T-cell (primary cell): ENCODE data around the gene IDS. TPM values are rescaled to one million over a fixed set of nuclear protein-coding genes. Genes with fewer than 3 reads are reported as not detected.
"Not testable (repeated sequence)": the region's sequence is repeated elsewhere in the genome, so short reads cannot be mapped to it uniquely, and the experiment has no call there.

Source experiments
- ATAC-seq, 4 experiments: fragments of 200-7000 bp in 3 of 4; fragments of 150-1000 bp in 1 of 4; cut with Tn5 transposase; replicated peaks in 1 of 4; 1 replicate in 3 of 4; 2 replicates in 1 of 4; pipeline ENCODE4 v1.10.0; 2021; ENCODE audit warnings: moderate library complexity in 3 of 4, mild to moderate bottlenecking in 2 of 4, moderate number of reproducible peaks in 1 of 4
- CTCF ChIA-PET, 2 donors: fragments of 300-600 bp; sonication (Branson Sonifier 250); formaldehyde crosslinking; loops; one replicate each; lab custom pipeline; 2022; ENCODE audit warnings: antibody characterized with exemption in 2 of 2; lab: Charles Lee
- POLR2A ChIA-PET, 2 donors: fragments of 300-600 bp; sonication (Branson Sonifier 250); formaldehyde crosslinking; loops; one replicate each; lab custom pipeline; 2022; ENCODE audit warnings: antibody characterized with exemption in 2 of 2; lab: Charles Lee
- DNase-seq, 35 experiments: peaks; one replicate each; pipeline versions ENCODE4 v3.0.0 to v3.0.0-alpha.2; 2013 to 2023
- H3K27ac ChIP-seq: one replicate; pipeline ENCODE4 v1.5.1; 2013; ENCODE audit warnings: low read length
- H3K27me3 ChIP-seq, 2 experiments: replicated peaks in 1 of 2; 1 replicate in 1 of 2; 2 replicates in 1 of 2; pipeline versions ENCODE4 v1.6.1 to v1.7.0; 2013; ENCODE audit warnings: low read length in 1 of 2, mixed read lengths in 1 of 2; ENCODE audit not compliant: control insufficient read depth in 2 of 2, insufficient read depth in 2 of 2; ENCODE audit errors: extremely low read depth in 1 of 2
- H3K36me3 ChIP-seq, 2 donors: 1 replicate in 1 of 2; 2 replicates in 1 of 2; pipeline versions ENCODE4 v1.6.1 to v1.7.0; 2013; ENCODE audit warnings: low read length in 1 of 2; ENCODE audit not compliant: control insufficient read depth in 2 of 2, insufficient read depth in 1 of 2; ENCODE audit errors: extremely low read depth in 1 of 2
- H3K4me1 ChIP-seq, 2 experiments: 1 replicate in 1 of 2; 2 replicates in 1 of 2; pipeline versions ENCODE4 v1.6.1 to v1.7.0; 2013; ENCODE audit warnings: low read length in 2 of 2, mixed read lengths in 1 of 2; ENCODE audit not compliant: insufficient read depth in 2 of 2, control insufficient read depth in 1 of 2; ENCODE audit errors: extremely low read depth in 1 of 2
- H3K4me3 ChIP-seq, 2 donors: 1 replicate in 1 of 2; 2 replicates in 1 of 2; pipeline versions ENCODE4 v1.5.1 to v1.7.0; 2013; ENCODE audit warnings: mild to moderate bottlenecking in 2 of 2, low read length in 1 of 2, moderate library complexity in 1 of 2; ENCODE audit not compliant: control insufficient read depth in 1 of 2; ENCODE audit errors: extremely low read depth in 1 of 2
- H3K9me3 ChIP-seq: 2 replicates; pipeline ENCODE4 v1.7.0; 2013
- H3K27ac Mint-ChIP-seq, 2 donors: one replicate each; pipeline ENCODE4 v1.8.0; 2020 to 2021; ENCODE audit warnings: mild to moderate bottlenecking in 2 of 2, mixed read lengths in 2 of 2
- H3K27me3 Mint-ChIP-seq, 2 donors: one replicate each; pipeline ENCODE4 v1.8.0; 2021 to 2022; ENCODE audit warnings: mixed read lengths in 2 of 2
- H3K36me3 Mint-ChIP-seq: one replicate; pipeline ENCODE4 v1.8.0; 2021; ENCODE audit warnings: mixed read lengths
- H3K4me1 Mint-ChIP-seq, 3 donors: one replicate each; pipeline ENCODE4 v1.8.0; 2020 to 2022; ENCODE audit warnings: mixed read lengths in 3 of 3, mild to moderate bottlenecking in 1 of 3
- H3K4me3 Mint-ChIP-seq, 3 donors: one replicate each; pipeline ENCODE4 v1.8.0; 2020 to 2022; ENCODE audit warnings: mild to moderate bottlenecking in 3 of 3, mixed read lengths in 3 of 3, moderate library complexity in 3 of 3
- H3K9me3 Mint-ChIP-seq, 3 donors: one replicate each; pipeline ENCODE4 v1.8.0; 2020 to 2022; ENCODE audit warnings: mixed read lengths in 3 of 3
- WGBS: methylation state at CpG from one replicate; pipeline ENCODE4 v1.1.5; 2013; ENCODE audit warnings: missing lambda C conversion rate; ENCODE audit not compliant: insufficient coverage; 5-methylcytosine and 5-hydroxymethylcytosine counted together
- total RNA-seq, 35 experiments: library from RNA in 6 of 35; stranded (reverse) in 6 of 35; fragments of 120-200 nt in 1 of 35; gene quantifications; one replicate each; pipeline versions ENCODE4 v1.2.1 to v1.2.4 and lab custom pipeline; 2013 to 2026

The IDS gene
- total RNA-seq, 5 donors from 2014 or later (not counting 1 experiment from before 2014, with no cell fraction given): 152 to 402 (median 182) TPM

- ChIA-PET CTCF (interaction anchor here in 1 of 2 donors (1.0 to 1.2 kb wide), 2 partner anchors 8 to 16 kb away, joined by 3 to 4 read pairs; partner anchors contain the start of gene IDS), POLR2A (interaction anchor here (1.0 to 2.3 kb wide), 6 partner anchors 9 to 21 kb away, joined by 3 to 16 read pairs (median 6); partner anchors contain the start of gene EOLA1 (in 2 of the 2))
- Histone ChIP-seq H3K27ac (peak overlapping the region; percentile 69), H3K4me1 (peaks cover 5 to 45% of the 10 kb centered on the region in 2 experiments), H3K9me3 (no peaks in the 10 kb centered on the region), H3K27me3 (no peaks in the 10 kb centered on the region), H3K4me3 (no peak overlapping the region), H3K36me3 (no peaks in the 10 kb centered on the region)
- ATAC-seq: peak in 3 of 4 experiments; percentile 18 to 46 (median 23)
- H3K4me1 Mint-ChIP-seq: peaks cover 29 to 57% (median 42%) of the 10 kb centered on the region in 3 donors
- H3K9me3 Mint-ChIP-seq: no peaks in the 10 kb centered on the region
- peak overlapping the region; percentile 66 to 89 for H3K27ac Mint-ChIP-seq
- peaks cover 0 to 11% of the 10 kb centered on the region in 2 donors for H3K27me3 Mint-ChIP-seq
- peak overlapping the region in 2 of 3 donors; percentile 29 to 73 for H3K4me3 Mint-ChIP-seq
- whole genome bisulfite sequencing: no CpG with 5 or more reads among the region's 9 CpGs
- peak in 14 of 35 experiments; percentile 6 to 64 (median 18) for DNase-seq
- H3K36me3 Mint-ChIP-seq: peaks cover 3% of the 10 kb centered on the region
These were observed 16.3 kb upstream of the IDS start for GRCh38 chrX:149521438-149521837.

- ChIA-PET CTCF (interaction anchor here in 1 of 2 donors (0.6 to 1.0 kb wide), 2 partner anchors 9 to 15 kb away, joined by 3 to 4 read pairs; partner anchors contain the start of gene IDS), POLR2A (interaction anchor here (1.0 to 2.3 kb wide), 5 partner anchors 8 to 21 kb away, joined by 3 to 16 read pairs (median 5); partner anchors contain the start of gene EOLA1 (in 2 of the 2))
- DNase-seq, ATAC-seq, H3K9me3 ChIP-seq, H3K9me3 Mint-ChIP-seq, H3K4me3 ChIP-seq, H3K36me3 Mint-ChIP-seq, H3K27me3 ChIP-seq, H3K36me3 ChIP-seq: not testable (repeated sequence)
- no CpG with 5 or more reads among the region's 3 CpGs for WGBS
- peak overlapping the region in 2 of 3 donors; percentile 29 to 73 for H3K4me3 Mint-ChIP-seq
- H3K4me1 ChIP-seq: peaks cover 5 to 43% of the 10 kb centered on the region in 2 experiments
- H3K27ac Mint-ChIP-seq: peak overlapping the region in 1 of 2 donors; percentile 89
- H3K27ac ChIP-seq: peak overlapping the region; percentile 69
- peaks cover 32 to 54% (median 40%) of the 10 kb centered on the region in 3 donors for H3K4me1 Mint-ChIP-seq
- H3K27me3 Mint-ChIP-seq: peaks cover 0 to 15% of the 10 kb centered on the region in 2 donors
These were observed 15.7 kb upstream of the IDS start for GRCh38 chrX:149520636-149521277.

DNA sequence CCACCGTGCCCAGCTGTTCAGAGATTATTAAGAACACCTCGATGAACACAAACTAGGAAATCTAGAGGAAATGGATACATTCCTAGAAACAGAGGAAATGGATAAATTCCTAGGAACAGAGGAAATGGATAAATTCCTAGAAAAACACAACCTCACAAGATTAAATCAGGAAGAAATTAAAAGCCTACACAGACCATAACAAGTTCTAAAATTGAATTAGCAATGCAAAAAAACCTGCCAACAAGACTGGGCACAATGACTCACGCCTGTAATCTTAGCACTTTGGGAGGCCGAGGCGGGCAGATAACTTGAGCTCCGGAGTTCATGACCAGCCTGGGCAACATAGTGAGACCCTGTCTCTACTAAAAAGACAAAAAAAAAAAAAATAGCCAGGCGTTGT, 13.1 kb upstream of the IDS start:
- ChIA-PET CTCF (interaction anchor here in 1 of 2 donors (0.6 kb wide), 1 partner anchor 159 kb away, joined by 3 read pairs; no protein-coding TSS in a partner anchor), POLR2A (interaction anchor here in 1 of 2 donors (0.9 to 1.0 kb wide), 2 partner anchors 17 to 23 kb away, joined by 3 to 6 read pairs; no protein-coding TSS in a partner anchor)
- Mint-ChIP-seq H3K9me3 (no peaks in the 10 kb centered on the region), H3K4me3 (no peak overlapping the region), H3K27me3 (peaks cover 0 to 18% of the 10 kb centered on the region in 2 donors), H3K4me1 (peaks cover 31 to 58% (median 35%) of the 10 kb centered on the region in 3 donors), H3K36me3 (peaks cover 3% of the 10 kb centered on the region), H3K27ac (no peak overlapping the region)
- no peak for DNase-seq
- no CpG with 5 or more reads among the region's 7 CpGs for WGBS
- no peak overlapping the region for H3K27ac ChIP-seq
- H3K9me3 ChIP-seq: no peaks in the 10 kb centered on the region
- peaks cover 10 to 47% of the 10 kb centered on the region in 2 experiments for H3K4me1 ChIP-seq
- no peak overlapping the region for H3K4me3 ChIP-seq
- ATAC-seq: no peak
- H3K27me3 ChIP-seq: no peaks in the 10 kb centered on the region
- no peaks in the 10 kb centered on the region for H3K36me3 ChIP-seq

DNA sequence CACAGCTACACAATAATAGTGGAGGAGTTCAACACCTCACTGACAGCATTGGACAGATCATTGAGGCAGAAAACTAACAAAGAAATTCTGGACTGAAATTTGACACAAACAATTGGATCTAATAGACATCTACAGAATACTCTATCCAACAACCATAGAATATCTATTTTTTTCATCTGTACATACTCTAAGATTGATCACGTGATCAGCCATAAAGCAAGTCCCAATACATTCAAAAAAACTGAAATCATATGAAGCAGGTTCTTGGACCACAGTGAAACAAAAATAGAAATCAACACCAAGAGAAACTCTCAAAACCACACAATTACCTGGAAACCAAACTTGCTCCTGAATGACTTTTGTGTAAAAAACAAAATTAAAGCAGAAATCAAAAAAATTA, 12.2 kb upstream of the IDS start:
- Mint-ChIP-seq H3K9me3 (no peaks in the 10 kb centered on the region), H3K4me1 (peaks cover 29 to 54% (median 30%) of the 10 kb centered on the region in 3 donors), H3K27ac (no peak overlapping the region), H3K27me3 (peaks cover 0 to 20% of the 10 kb centered on the region in 2 donors), H3K36me3 (peaks cover 3% of the 10 kb centered on the region), H3K4me3 (no peak overlapping the region)
- WGBS: no CpG with 5 or more reads among the region's 1 CpG
- CTCF ChIA-PET: interaction anchor here in 1 of 2 donors (0.6 kb wide), 1 partner anchor 13 kb away, joined by 3 read pairs; no protein-coding TSS in a partner anchor
- H3K27ac ChIP-seq: no peak overlapping the region
- peaks cover 9 to 47% of the 10 kb centered on the region in 2 experiments for H3K4me1 ChIP-seq
- no peak for DNase-seq
- POLR2A ChIA-PET: interaction anchor here in 1 of 2 donors (1.0 kb wide), 1 partner anchor 24 kb away, joined by 6 read pairs; no protein-coding TSS in a partner anchor
- H3K27me3 ChIP-seq: no peaks in the 10 kb centered on the region
- H3K9me3 ChIP-seq: no peaks in the 10 kb centered on the region
- no peaks in the 10 kb centered on the region for H3K36me3 ChIP-seq
- H3K4me3 ChIP-seq: no peak overlapping the region
- no peak for ATAC-seq

- no peaks in the 10 kb centered on the region for H3K9me3 ChIP-seq
- Mint-ChIP-seq H3K4me3 (no peak overlapping the region), H3K4me1 (peaks cover 24 to 51% (median 27%) of the 10 kb centered on the region in 3 donors), H3K9me3 (no peaks in the 10 kb centered on the region), H3K36me3 (peaks cover 3% of the 10 kb centered on the region), H3K27ac (no peak overlapping the region), H3K27me3 (peaks cover 0 to 20% of the 10 kb centered on the region in 2 donors)
- POLR2A ChIA-PET: interaction anchor here in 1 of 2 donors (0.8 kb wide), 1 partner anchor 24 kb away, joined by 3 read pairs; no protein-coding TSS in a partner anchor
- no peak overlapping the region for H3K27ac ChIP-seq
- H3K36me3 ChIP-seq: no peaks in the 10 kb centered on the region
- no peaks in the 10 kb centered on the region for H3K27me3 ChIP-seq
- no CpG with 5 or more reads among the region's 2 CpGs for WGBS
- CTCF ChIA-PET: interaction anchor here (0.6 kb wide), 2 partner anchors 13 to 423 kb away, joined by 3 to 5 read pairs; no protein-coding TSS in a partner anchor
- ATAC-seq: no peak
- H3K4me3 ChIP-seq: no peak overlapping the region
- H3K4me1 ChIP-seq: peaks cover 5 to 44% of the 10 kb centered on the region in 2 experiments
- DNase-seq: no peak
These were observed 11.5 kb upstream of the IDS start for GRCh38 chrX:149516604-149517003.
